Activated T-cell treated with anti-CD3 and anti-CD28 coated beads, Interleukin-2, amount 50 U/mL, for 72 hours (primary cell): Measurements from ENCODE around the gene EPB41. TPM values are rescaled to one million over a fixed set of nuclear protein-coding genes. Genes with fewer than 3 reads are reported as not detected.

Experiments used
- ATAC-seq, 2 donors: fragments of 150-1000 bp; cut with Tn5 transposase; replicated peaks in 1 of 2; 2 replicates each; pipeline ENCODE4 v1.10.0; 2021; ENCODE audit warnings: moderate library complexity in 2 of 2, mild to moderate bottlenecking in 1 of 2
- DNase-seq, 2 donors: peaks; one replicate each; pipeline ENCODE4 v3.0.0; 2021 to 2022; ENCODE audit warnings: mixed read lengths in 1 of 2
- H3K27ac Mint-ChIP-seq: one replicate; pipeline ENCODE4 v1.8.0; 2022; ENCODE audit warnings: mild to moderate bottlenecking, moderate library complexity, mixed read lengths
- H3K27me3 Mint-ChIP-seq: one replicate; pipeline ENCODE4 v1.8.0; 2022; ENCODE audit warnings: low read depth, mixed read lengths
- H3K36me3 Mint-ChIP-seq, 2 donors: one replicate each; pipeline ENCODE4 v1.8.0; 2022; ENCODE audit warnings: mixed read lengths in 2 of 2, mild to moderate bottlenecking in 1 of 2; ENCODE audit not compliant: insufficient read depth in 2 of 2
- H3K4me1 Mint-ChIP-seq: one replicate; pipeline ENCODE4 v1.8.0; 2022; ENCODE audit warnings: low read depth, mixed read lengths
- H3K4me3 Mint-ChIP-seq, 2 donors: one replicate each; pipeline ENCODE4 v1.8.0; 2022; ENCODE audit warnings: mild to moderate bottlenecking in 2 of 2, mixed read lengths in 2 of 2, moderate library complexity in 2 of 2
- H3K9me3 Mint-ChIP-seq, 2 donors: one replicate each; pipeline ENCODE4 v1.8.0; 2022; ENCODE audit warnings: mixed read lengths in 2 of 2
- total RNA-seq, 2 donors: library from RNA; stranded (reverse); gene quantifications; one replicate each; pipeline ENCODE4 v1.2.3, GENCODE V29; 2022

EPB41 gene
- total RNA-seq, 2 donors from 2014 or later = 73.3 to 109 TPM

GRCh38 chr1:29162025-29162424 is 247.7 kb downstream of the EPB41 start:
- no peaks in the 10 kb centered on the region for H3K27me3 Mint-ChIP-seq
- H3K4me1 Mint-ChIP-seq = peaks cover 25% of the 10 kb centered on the region
- ATAC-seq = no peak
- no peaks in the 10 kb centered on the region for H3K9me3 Mint-ChIP-seq
- H3K27ac Mint-ChIP-seq = no peak overlapping the region
- H3K36me3 Mint-ChIP-seq = peaks cover 9 to 29% of the 10 kb centered on the region in 2 donors
- H3K4me3 Mint-ChIP-seq = no peak overlapping the region
- no peak for DNase-seq

- DNase-seq = no peak
- H3K9me3 Mint-ChIP-seq = no peaks in the 10 kb centered on the region
- no peak for ATAC-seq
- peaks cover 9 to 32% of the 10 kb centered on the region in 2 donors for H3K36me3 Mint-ChIP-seq
- H3K4me3 Mint-ChIP-seq = no peak overlapping the region
- H3K27me3 Mint-ChIP-seq = no peaks in the 10 kb centered on the region
- H3K4me1 Mint-ChIP-seq = peaks cover 25% of the 10 kb centered on the region
- H3K27ac Mint-ChIP-seq = no peak overlapping the region
Observed at GRCh38 chr1:29162476-29163138, 248.2 kb downstream of the EPB41 start.

GRCh38 chr1:29164588-29164987 is 250.2 kb downstream of the EPB41 start:
- Mint-ChIP-seq H3K4me1 (peaks cover 33% of the 10 kb centered on the region), H3K36me3 (peaks cover 10 to 30% of the 10 kb centered on the region in 2 donors), H3K4me3 (no peak overlapping the region), H3K27ac (peak overlapping the region; percentile 48), H3K9me3 (no peaks in the 10 kb centered on the region), H3K27me3 (no peaks in the 10 kb centered on the region)
- no peak for ATAC-seq
- no peak for DNase-seq

GRCh38 chr1:29166291-29166878 is 252.0 kb downstream of the EPB41 start:
- DNase-seq = no peak
- peak; percentile 19 to 41 for ATAC-seq
- Mint-ChIP-seq H3K9me3 (no peaks in the 10 kb centered on the region), H3K27ac (peak overlapping the region; percentile 50), H3K4me1 (peaks cover 50% of the 10 kb centered on the region), H3K27me3 (no peaks in the 10 kb centered on the region), H3K36me3 (peaks cover 10 to 37% of the 10 kb centered on the region in 2 donors), H3K4me3 (no peak overlapping the region)

- DNase-seq (no peak), ATAC-seq (no peak)
- Mint-ChIP-seq H3K4me3 (no peak overlapping the region), H3K36me3 (peaks cover 10 to 38% of the 10 kb centered on the region in 2 donors), H3K9me3 (no peaks in the 10 kb centered on the region), H3K4me1 (peaks cover 65% of the 10 kb centered on the region), H3K27me3 (no peaks in the 10 kb centered on the region), H3K27ac (no peak overlapping the region)
Observed at GRCh38 chr1:29167904-29168303, 253.5 kb downstream of the EPB41 start.

Other genes with a start within 250 kb of the EPB41 start
- gene GMEB1, start 245.8 kb upstream of the EPB41 start, total RNA-seq = 10 to 100 TPM; 18.9 to 19.6 TPM
- 100 to 1,000 TPM in 1 of 2 donors, 10 to 100 TPM in 1; 86.3 to 104 TPM for gene YTHDF2, start 177.6 kb upstream of the EPB41 start, total RNA-seq
- gene OPRD1, start 102.4 kb upstream of the EPB41 start, total RNA-seq = not detected
- gene TMEM200B, start 209.3 kb downstream of the EPB41 start, total RNA-seq = under 1 TPM; 0.36 to 0.46 TPM